SH-SY5Y (cell line): ENCODE measurements around the gene VAT1.

Source experiments
- GATA2 ChIP-seq: IDR thresholded peaks from 2 replicates; pipeline ENCODE4 v1.6.1; 2011; ENCODE audit warnings: mild to moderate bottlenecking, low read depth, low read length
- GATA3 ChIP-seq: IDR thresholded peaks from 2 replicates; pipeline ENCODE4 v1.6.1; 2011; ENCODE audit warnings: low read depth, mild to moderate bottlenecking, low read length, moderate library complexity

- TF ChIP-seq GATA2 (no peak), GATA3 (no peak)
These were observed 33.0 kb downstream of the VAT1 start for GRCh38 chr17:42989141-42989540.
